NB4 (cell line): ENCODE results near the gene MCM6.
"Not testable (repeated sequence)": the region's sequence is repeated elsewhere in the genome, so short reads cannot be mapped to it uniquely, and the experiment has no call there.

Experiments
- DNase-seq: peaks from one replicate; pipeline ENCODE4 v3.0.0; 2010; ENCODE audit warnings: low read depth
- H3K4me3 ChIP-seq: one replicate; pipeline ENCODE4 v1.5.1; 2011; ENCODE audit warnings: mild to moderate bottlenecking, low read depth, low read length, moderate library complexity
- MYC ChIP-seq: IDR thresholded peaks from 2 replicates; pipeline ENCODE4 v1.6.1; 2011; ENCODE audit warnings: low read depth, low read length
- POLR2A ChIP-seq: IDR thresholded peaks from 2 replicates; pipeline ENCODE4 v1.6.1; 2011; ENCODE audit warnings: mild to moderate bottlenecking; ENCODE audit not compliant: insufficient read length; ENCODE audit errors: extremely low read depth
- TF ChIP-seq, protein P1 (sequence below): IDR thresholded peaks from one replicate; pipeline ENCODE4 v1.5.1; 2012; ENCODE audit warnings: low read depth, low read length
- TF ChIP-seq, protein P2 (sequence below): IDR thresholded peaks from 2 replicates; pipeline ENCODE4 v1.6.1; 2011; ENCODE audit warnings: low read depth, low read length

MCM6 gene

DNA sequence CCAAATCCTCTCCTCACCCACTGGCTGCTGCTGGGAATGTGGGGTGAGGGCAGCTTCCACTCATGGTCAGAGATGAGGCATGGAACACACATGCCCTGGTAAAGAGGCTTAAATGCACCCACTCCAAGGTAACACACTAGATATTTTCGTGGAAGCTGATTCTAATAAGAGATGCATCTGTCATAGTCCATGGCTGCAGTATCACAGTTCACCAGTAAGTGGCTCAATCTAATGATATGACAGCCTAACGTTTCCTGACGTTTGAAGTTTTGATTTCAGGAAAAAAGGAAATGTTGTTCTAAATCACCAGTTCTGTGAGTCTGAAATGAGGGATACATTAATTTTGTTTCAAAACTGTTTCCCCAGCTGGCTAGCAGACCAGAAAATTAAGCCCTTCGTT, 77.5 kb downstream of the MCM6 start:
- TF ChIP-seq, protein P1, sequence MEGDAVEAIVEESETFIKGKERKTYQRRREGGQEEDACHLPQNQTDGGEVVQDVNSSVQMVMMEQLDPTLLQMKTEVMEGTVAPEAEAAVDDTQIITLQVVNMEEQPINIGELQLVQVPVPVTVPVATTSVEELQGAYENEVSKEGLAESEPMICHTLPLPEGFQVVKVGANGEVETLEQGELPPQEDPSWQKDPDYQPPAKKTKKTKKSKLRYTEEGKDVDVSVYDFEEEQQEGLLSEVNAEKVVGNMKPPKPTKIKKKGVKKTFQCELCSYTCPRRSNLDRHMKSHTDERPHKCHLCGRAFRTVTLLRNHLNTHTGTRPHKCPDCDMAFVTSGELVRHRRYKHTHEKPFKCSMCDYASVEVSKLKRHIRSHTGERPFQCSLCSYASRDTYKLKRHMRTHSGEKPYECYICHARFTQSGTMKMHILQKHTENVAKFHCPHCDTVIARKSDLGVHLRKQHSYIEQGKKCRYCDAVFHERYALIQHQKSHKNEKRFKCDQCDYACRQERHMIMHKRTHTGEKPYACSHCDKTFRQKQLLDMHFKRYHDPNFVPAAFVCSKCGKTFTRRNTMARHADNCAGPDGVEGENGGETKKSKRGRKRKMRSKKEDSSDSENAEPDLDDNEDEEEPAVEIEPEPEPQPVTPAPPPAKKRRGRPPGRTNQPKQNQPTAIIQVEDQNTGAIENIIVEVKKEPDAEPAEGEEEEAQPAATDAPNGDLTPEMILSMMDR: peak; percentile 40
- no peak for TF ChIP-seq MYC
- no peak for DNase-seq
- H3K4me3 ChIP-seq: no peak overlapping the region

DNA sequence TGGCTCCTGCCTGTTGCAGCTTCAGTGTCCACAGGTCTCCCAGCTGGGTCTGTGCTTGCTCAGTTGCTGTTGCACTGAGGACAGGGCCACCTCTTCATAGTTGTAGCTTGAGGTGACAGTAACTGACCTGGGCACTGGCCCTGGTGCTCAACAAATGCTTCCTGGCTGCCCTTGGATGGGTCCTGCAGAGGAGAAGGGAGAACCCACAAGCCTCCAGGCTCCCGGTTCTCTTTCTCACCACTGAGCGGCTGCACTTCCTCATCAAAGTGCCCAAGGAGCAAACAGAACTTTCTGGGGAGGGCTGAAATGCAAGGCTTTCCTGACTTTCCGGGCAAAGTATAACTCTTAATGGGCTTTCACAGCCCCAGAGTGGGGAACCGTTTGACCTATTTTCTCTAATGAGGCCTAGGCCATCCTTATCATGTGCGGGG, 78.0 kb downstream of the MCM6 start:
- TF ChIP-seq, protein P2, sequence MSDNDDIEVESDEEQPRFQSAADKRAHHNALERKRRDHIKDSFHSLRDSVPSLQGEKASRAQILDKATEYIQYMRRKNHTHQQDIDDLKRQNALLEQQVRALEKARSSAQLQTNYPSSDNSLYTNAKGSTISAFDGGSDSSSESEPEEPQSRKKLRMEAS: no peak
- TF ChIP-seq MYC (no peak), POLR2A (no peak)
- TF ChIP-seq, protein P1: no peak
- no peak overlapping the region for H3K4me3 ChIP-seq
- DNase-seq: no peak

DNA sequence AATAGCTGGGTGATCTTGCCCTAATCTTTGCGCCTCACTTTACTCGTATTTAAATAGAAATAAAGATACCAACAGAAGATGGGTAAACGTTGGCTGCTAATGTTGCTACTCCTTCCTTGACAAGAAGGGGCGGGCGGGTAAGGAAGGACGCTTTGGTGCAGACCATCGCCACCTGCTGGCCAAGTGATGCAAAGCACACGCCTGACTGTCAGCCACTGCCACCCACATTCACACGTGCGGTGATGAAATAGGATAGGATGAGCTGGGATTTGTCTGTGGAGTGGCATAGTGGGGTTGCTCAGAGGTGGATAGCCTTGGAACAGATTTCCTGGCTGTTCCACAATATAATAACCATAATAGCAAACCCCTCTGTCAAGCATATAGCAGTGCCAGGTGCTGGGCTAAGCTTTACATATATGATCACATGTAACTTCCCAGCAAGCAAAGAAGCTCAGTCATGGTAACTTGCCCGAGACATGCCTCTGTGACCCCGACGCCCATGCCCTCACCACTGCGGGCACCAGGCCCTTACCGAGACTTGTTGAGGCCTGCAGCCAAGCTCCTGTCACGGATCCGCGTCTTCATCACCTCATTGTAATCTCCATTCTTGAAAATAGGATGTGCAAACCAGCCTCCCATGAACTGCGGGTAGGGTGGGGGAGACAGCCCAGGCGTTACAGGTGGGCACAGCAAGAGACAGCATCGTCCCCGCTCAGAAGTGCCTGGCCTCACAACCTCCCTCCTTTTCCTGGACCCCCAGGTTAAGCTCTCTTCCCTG, 78.6 kb downstream of the MCM6 start:
- TF ChIP-seq, protein P2: peak; percentile 94
- TF ChIP-seq MYC (peak; percentile 54), POLR2A (no peak)
- TF ChIP-seq, protein P1: peak; percentile 98
- no peak overlapping the region for H3K4me3 ChIP-seq
- peak; percentile 85 for DNase-seq

DNA sequence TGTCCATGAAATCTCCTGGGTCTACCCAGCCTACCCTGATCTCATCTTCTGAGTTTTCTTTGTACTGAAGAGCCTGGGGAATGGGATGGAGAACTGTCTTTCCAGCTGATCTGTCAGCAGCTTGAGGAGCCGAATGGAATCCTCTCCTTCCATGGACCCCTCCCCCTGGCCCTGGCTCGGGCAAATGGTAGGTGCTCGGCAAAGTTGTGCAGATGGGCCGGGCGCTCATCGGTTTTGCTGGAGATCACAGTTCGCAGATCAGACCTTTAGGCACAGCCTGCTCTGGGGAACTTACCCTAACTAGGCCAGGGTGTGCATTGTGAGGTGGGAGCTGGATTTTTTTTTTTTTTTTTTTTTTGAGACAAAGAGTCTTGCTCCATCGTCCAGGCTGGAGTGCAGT, 79.6 kb downstream of the MCM6 start:
- no peak for DNase-seq
- no peak overlapping the region for H3K4me3 ChIP-seq
- no peak for TF ChIP-seq POLR2A
- no peak for TF ChIP-seq MYC
- TF ChIP-seq, protein P1: no peak
- TF ChIP-seq, protein P2: no peak

DNA sequence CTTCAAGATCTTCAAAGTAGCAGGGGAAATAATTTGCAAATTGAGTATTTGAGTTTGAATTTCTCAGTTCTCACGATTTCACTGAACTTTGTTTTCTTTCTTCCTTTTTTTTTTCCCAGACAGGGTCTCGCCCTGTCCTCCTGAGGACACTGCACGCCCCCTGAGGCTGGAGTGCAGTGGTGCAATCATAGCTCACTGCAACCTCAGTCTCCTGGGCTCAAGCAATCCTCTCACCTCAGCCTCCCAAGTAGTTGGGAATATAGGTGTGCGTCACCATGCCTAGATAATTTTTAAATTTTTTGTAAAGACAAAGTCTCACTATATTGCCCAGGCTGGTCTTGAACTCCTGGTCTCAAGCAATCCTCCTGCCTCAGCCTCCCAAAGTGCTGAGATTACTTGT, 80.6 kb downstream of the MCM6 start:
- not testable (repeated sequence) for H3K4me3 ChIP-seq
- DNase-seq: peak; percentile 33

DNA sequence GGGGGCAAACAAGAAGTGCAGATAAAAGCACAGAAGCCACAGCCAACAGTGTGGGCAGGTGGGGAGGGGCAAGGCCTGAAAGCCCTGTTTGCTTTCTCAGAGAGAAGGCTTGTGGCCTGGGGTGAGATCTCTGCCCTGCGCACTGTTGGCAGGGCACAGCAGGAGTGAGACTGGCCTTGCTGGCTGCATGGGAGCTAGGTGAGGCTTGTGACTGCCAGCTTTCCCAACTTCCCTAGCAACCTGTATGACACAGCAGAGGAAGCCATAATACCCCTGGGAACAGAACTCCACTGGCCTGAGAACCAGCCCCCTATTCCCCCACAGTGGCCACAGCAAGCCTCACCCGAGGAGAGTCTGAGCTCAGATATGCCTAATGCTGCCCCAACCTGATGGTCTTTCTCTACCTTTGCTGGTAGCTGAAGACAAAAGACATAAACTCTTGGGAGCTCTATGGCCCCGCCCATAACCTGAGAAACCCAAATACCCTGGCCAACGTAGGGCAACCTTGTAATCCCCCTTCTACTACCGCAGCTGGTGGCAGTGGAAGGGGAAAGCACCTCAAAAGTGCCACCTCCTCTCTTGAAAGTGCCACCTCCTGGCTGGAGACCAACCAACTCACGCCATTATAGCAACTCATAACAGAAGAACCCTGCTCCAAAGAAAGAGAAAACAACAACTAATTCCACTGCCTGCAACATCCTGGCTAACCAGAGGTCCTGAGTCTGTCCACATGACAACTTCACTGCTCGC, 83.7 kb downstream of the MCM6 start:
- TF ChIP-seq, protein P2: no peak
- TF ChIP-seq POLR2A (no peak), MYC (no peak)
- TF ChIP-seq, protein P1: no peak
- no peak overlapping the region for H3K4me3 ChIP-seq
- DNase-seq: peak; percentile 66
